GM19468 (cell line): ENCODE measurements around the gene BPIFB2.

Experiments used
- ATAC-seq: cut with Tn5 transposase; IDR thresholded peaks from one replicate; pipeline ENCODE4 v1.9.1; 2021; ENCODE audit warnings: mild to moderate bottlenecking, moderate library complexity, moderate number of reproducible peaks; ENCODE audit not compliant: unreplicated experiment; ENCODE audit errors: extremely low read depth

The BPIFB2 gene

GRCh38 chr20:33018169-33018931, 10.8 kb downstream of the BPIFB2 start:
- no peak for ATAC-seq

- ATAC-seq, result no peak
These were observed 12.2 kb downstream of the BPIFB2 start for GRCh38 chr20:33019465-33020277.

GRCh38 chr20:33020278-33021161, 13.0 kb downstream of the BPIFB2 start:
- no peak for ATAC-seq

GRCh38 chr20:33021879-33022278, 14.4 kb downstream of the BPIFB2 start:
- no peak for ATAC-seq

- ATAC-seq, result no peak
These were observed 14.8 kb downstream of the BPIFB2 start for GRCh38 chr20:33022289-33022688.

- no peak for ATAC-seq
These were observed 15.4 kb downstream of the BPIFB2 start for GRCh38 chr20:33022694-33023438.

- no peak for ATAC-seq
These were observed 16.1 kb downstream of the BPIFB2 start for GRCh38 chr20:33023439-33024242.

- ATAC-seq, result no peak
These were observed 16.7 kb downstream of the BPIFB2 start for GRCh38 chr20:33024243-33024560.

- no peak for ATAC-seq
These were observed 17.3 kb downstream of the BPIFB2 start for GRCh38 chr20:33024609-33025317.

- no peak for ATAC-seq
These were observed 17.9 kb downstream of the BPIFB2 start for GRCh38 chr20:33025318-33025876.

- ATAC-seq, result no peak
These were observed 18.7 kb downstream of the BPIFB2 start for GRCh38 chr20:33026072-33026778.

- no peak for ATAC-seq
These were observed 19.6 kb downstream of the BPIFB2 start for GRCh38 chr20:33026779-33027759.

GRCh38 chr20:33027769-33028751, 20.6 kb downstream of the BPIFB2 start:
- no peak for ATAC-seq

- ATAC-seq, result no peak
These were observed 21.4 kb downstream of the BPIFB2 start for GRCh38 chr20:33028875-33029274.

GRCh38 chr20:33030076-33030475, 22.6 kb downstream of the BPIFB2 start:
- no peak for ATAC-seq
